SK-N-SH (cell line): Measurements from ENCODE around the gene OR2B2. TPM values are rescaled to one million over a fixed set of nuclear protein-coding genes. Genes with fewer than 3 reads are reported as not detected.

ENCODE experiments used
- CHD2 ChIP-seq: fragments of 150-350 bp; IDR thresholded peaks from 2 replicates; pipeline ENCODE4 v1.6.1; 2018; ENCODE audit warnings: low read length; ENCODE audit not compliant: partially characterized antibody
- EP300 ChIP-seq, 2 experiments: IDR thresholded peaks; 2 replicates each; pipeline versions ENCODE4 v1.4.0 to v1.6.1; 2012; ENCODE audit warnings: borderline replicate concordance in 1 of 2, low read depth in 1 of 2, low read length in 1 of 2
- EZH2phosphoT487 ChIP-seq: fragments of 200-600 bp; sonication (generic); IDR thresholded peaks from 2 replicates; pipeline ENCODE4 v1.6.1; 2017; ENCODE audit warnings: low read depth, mixed run types, mild to moderate bottlenecking, antibody characterized with exemption, moderate library complexity, borderline replicate concordance
- FOXJ3 ChIP-seq: sonication (generic); formaldehyde crosslinking; IDR thresholded peaks from 2 replicates; pipeline ENCODE4 v1.5.1; 2020; ENCODE audit warnings: mild to moderate bottlenecking, missing genetic modification reagents
- FOXM1 ChIP-seq: IDR thresholded peaks from 2 replicates; pipeline ENCODE4 v1.4.0; 2012; ENCODE audit warnings: low read depth, mild to moderate bottlenecking
- GABPA ChIP-seq: IDR thresholded peaks from 2 replicates; pipeline ENCODE4 v1.4.0; 2012; ENCODE audit warnings: low read depth, mild to moderate bottlenecking
- IRF3 ChIP-seq: fragments of 150-350 bp; IDR thresholded peaks from 2 replicates; pipeline ENCODE4 v1.6.1; 2016; ENCODE audit warnings: mild to moderate bottlenecking, low read depth, low read length
- MEF2A ChIP-seq: IDR thresholded peaks from 2 replicates; pipeline ENCODE4 v1.4.0; 2012; ENCODE audit warnings: low read depth, borderline replicate concordance
- NRF1 ChIP-seq: IDR thresholded peaks from 2 replicates; pipeline ENCODE4 v1.6.1; 2012; ENCODE audit warnings: low read depth, mild to moderate bottlenecking, low read length
- RAD21 ChIP-seq: IDR thresholded peaks from 2 replicates; pipeline ENCODE4 v1.6.1; 2012; ENCODE audit warnings: mild to moderate bottlenecking, low read length
- REST ChIP-seq: IDR thresholded peaks from 2 replicates; pipeline ENCODE4 v1.6.1; 2012; ENCODE audit warnings: mild to moderate bottlenecking, low read depth, low read length, moderate library complexity
- RFX5 ChIP-seq: IDR thresholded peaks from 2 replicates; pipeline ENCODE4 v1.6.1; 2012; ENCODE audit warnings: mild to moderate bottlenecking, improper control_type of control experiment, low read length
- RXRA ChIP-seq: IDR thresholded peaks from 2 replicates; pipeline ENCODE4 v1.4.0; 2012; ENCODE audit warnings: low read depth, mild to moderate bottlenecking, borderline replicate concordance
- SIN3A ChIP-seq: IDR thresholded peaks from 2 replicates; pipeline ENCODE4 v1.6.1; 2012; ENCODE audit warnings: low read depth, mild to moderate bottlenecking, low read length, moderate library complexity, borderline replicate concordance
- SMC3 ChIP-seq: IDR thresholded peaks from 2 replicates; pipeline ENCODE4 v1.6.1; 2012; ENCODE audit warnings: low read depth, low read length, improper control_type of control experiment
- TAF1 ChIP-seq: IDR thresholded peaks from 2 replicates; pipeline ENCODE4 v1.6.1; 2012; ENCODE audit warnings: low read depth, mild to moderate bottlenecking, low read length, moderate library complexity, borderline replicate concordance
- USF1 ChIP-seq: IDR thresholded peaks from 2 replicates; pipeline ENCODE4 v1.4.0; 2012; ENCODE audit warnings: low read depth, borderline replicate concordance
- polyA plus RNA-seq, 3 experiments: library from polyadenylated mRNA; depleted of rRNA; stranded (reverse); fragments of >200 nt; gene quantifications; 2 replicates each; pipeline ENCODE4 v1.2.3, GENCODE V29; 2012

OR2B2 gene
- polyA plus RNA-seq, 1 of the 3 experiments (the other 2 are of a cell fraction) = not detected

- TF ChIP-seq REST (peak; percentile 78), CHD2 (peak; percentile 94), EP300 (IDR thresholded peaks at IDR 0.05; ENCODE audit: borderline replicate concordance in 1 of 2, low read depth in 1 of 2, low read length in 1 of 2) (peak; percentile 55 to 95), FOXJ3 (CRISPR knock-in tag) (peak; percentile 51; the same call in 1 of the 2 replicates), USF1 (0 out of 2 replicates have a peak, but pooled peaks have one; percentile 16), TAF1 (peak; percentile 85), RAD21 (no peak), MEF2A (no peak; the same call in 1 of the 2 replicates), RXRA (peak; percentile 81; the same call in 1 of the 2 replicates), SMC3 (no peak), NRF1 (no peak), FOXM1 (peak; percentile 44; the same call in 1 of the 2 replicates), EZH2phosphoT487 (no peak), IRF3 (peak; percentile 41; the same call in 1 of the 2 replicates), GABPA (peak; percentile 34; the same call in 1 of the 2 replicates), RFX5 (no peak), SIN3A (peak; percentile 98)
Observed at GRCh38 chr6:27873021-27873940, 38.9 kb downstream of the OR2B2 start (continued).
